ENCODE data around the gene SYT3.

The SYT3 gene

GRCh38 chr19:50661766-50662650 lies 22.3 kb upstream of the SYT3 start:
- no peak for DNase-seq (ENCODE audit: low spot score)

- DNase-seq (ENCODE audit: low spot score), result no peak
Observed at GRCh38 chr19:50661023-50661422, 21.3 kb upstream of the SYT3 start.

- DNase-seq (ENCODE audit: low spot score), result no peak
Observed at GRCh38 chr19:50660088-50660366, 20.3 kb upstream of the SYT3 start.

- DNase-seq (ENCODE audit: low spot score), result no peak
Observed at GRCh38 chr19:50659318-50660087, 19.8 kb upstream of the SYT3 start.

GRCh38 chr19:50658441-50659317 lies 19.0 kb upstream of the SYT3 start:
- DNase-seq (ENCODE audit: low spot score), result no peak

GRCh38 chr19:50657712-50658440 lies 18.2 kb upstream of the SYT3 start:
- peak; percentile 75 for DNase-seq (ENCODE audit: low spot score)

- no peak for DNase-seq (ENCODE audit: low spot score)
Observed at GRCh38 chr19:50657222-50657669, 17.6 kb upstream of the SYT3 start.

- peak; percentile 29 for DNase-seq (ENCODE audit: low spot score)
Observed at GRCh38 chr19:50654882-50655281, 15.2 kb upstream of the SYT3 start.

- no peak for DNase-seq (ENCODE audit: low spot score)
Observed at GRCh38 chr19:50652722-50653121, 13.0 kb upstream of the SYT3 start.

- DNase-seq (ENCODE audit: low spot score), result no peak
Observed at GRCh38 chr19:50651174-50651573, 11.5 kb upstream of the SYT3 start.

- peak; percentile 7 for DNase-seq (ENCODE audit: low spot score)
Observed at GRCh38 chr19:50649433-50650391, 10.0 kb upstream of the SYT3 start, which contains the start of gene C19orf81. Gene C19orf81 (plus strand): TSS chr19:50649445. CDS start chr19:50649445, 0 bp downstream.

- DNase-seq (ENCODE audit: low spot score), result no peak
Observed at GRCh38 chr19:50648659-50649058, 9.0 kb upstream of the SYT3 start.

- no peak for DNase-seq (ENCODE audit: low spot score)
Observed at GRCh38 chr19:50647879-50648615, 8.4 kb upstream of the SYT3 start.

- DNase-seq (ENCODE audit: low spot score), result peak; percentile 37
Observed at GRCh38 chr19:50646074-50646807, 6.6 kb upstream of the SYT3 start.

GRCh38 chr19:50645107-50645506 lies 5.4 kb upstream of the SYT3 start:
- DNase-seq (ENCODE audit: low spot score), result no peak

GRCh38 chr19:50644315-50644915 lies 4.7 kb upstream of the SYT3 start:
- no peak for DNase-seq (ENCODE audit: low spot score)

- no peak for DNase-seq (ENCODE audit: low spot score)
Observed at GRCh38 chr19:50640368-50640767, 687 bp upstream of the SYT3 start.

- no peak for DNase-seq (ENCODE audit: low spot score)
Observed at GRCh38 chr19:50638600-50638999, 1.1 kb downstream of the SYT3 start.
